SK-N-SH (cell line): ENCODE measurements around the gene CAV1. TPM values are rescaled to one million over a fixed set of nuclear protein-coding genes. Genes with fewer than 3 reads are reported as not detected.

Source experiments
- CTCF ChIA-PET: fragments of 300-600, 350-600 bp; formaldehyde crosslinking; extraction: SDS; loops from one replicate; lab custom pipeline; 2021; lab: Yijun Ruan, JAX
- POLR2A ChIA-PET: fragments of 350-600 bp; sonication (Branson Sonifier 250); formaldehyde crosslinking; extraction: SDS; loops from one replicate; lab custom pipeline; 2020; ENCODE audit warnings: antibody characterized with exemption, inconsistent platforms; lab: Yijun Ruan, JAX
- DNase-seq: peaks from one replicate; pipeline ENCODE4 v3.0.0; 2012
- H2AFZ ChIP-seq: fragments of 200-600 bp; sonication (generic); 2 replicates; pipeline ENCODE4 v1.8.1; 2016; ENCODE audit warnings: antibody characterized with exemption, mild to moderate bottlenecking, low read depth
- H3F3A ChIP-seq: fragments of 200-600 bp; sonication (generic); replicated peaks from 2 replicates; pipeline ENCODE3; 2016; ENCODE audit warnings: antibody characterized with exemption, mild to moderate bottlenecking; ENCODE audit not compliant: insufficient read depth
- H3K27ac ChIP-seq, 2 experiments: fragments of 200-500 bp in 1 of 2; fragments of 200-600 bp in 1 of 2; sonication (Bioruptor generic) in 1 of 2; sonication (generic), shearing (Covaris generic) in 1 of 2; 2 replicates each; pipeline versions ENCODE4 v1.5.1 to v1.6.1; 2014 to 2016; ENCODE audit warnings: low read depth in 2 of 2, inconsistent platforms in 1 of 2, low read length in 1 of 2, mild to moderate bottlenecking in 1 of 2, mixed read lengths in 1 of 2
- H3K27me3 ChIP-seq: fragments of 200-600 bp; sonication (generic), shearing (Covaris generic); 2 replicates; pipeline ENCODE4 v1.6.1; 2016; ENCODE audit warnings: mixed run types; ENCODE audit not compliant: insufficient read depth
- H3K36me3 ChIP-seq, 2 experiments: fragments of 200-500 bp in 1 of 2; fragments of 200-600 bp in 1 of 2; sonication (Bioruptor generic) in 1 of 2; sonication (generic) in 1 of 2; replicated peaks in 1 of 2; 2 replicates each; pipeline versions ENCODE3 to v1.5.1; 2014 to 2016; ENCODE audit warnings: low read length in 1 of 2, mild to moderate bottlenecking in 1 of 2; ENCODE audit not compliant: insufficient read depth in 2 of 2, control insufficient read depth in 1 of 2
- H3K4me1 ChIP-seq, 2 experiments: fragments of 200-500 bp in 1 of 2; fragments of 200-600 bp in 1 of 2; sonication (Bioruptor generic) in 1 of 2; sonication (generic), shearing (Covaris generic) in 1 of 2; 2 replicates each; pipeline versions ENCODE4 v1.5.1 to v1.6.1; 2014 to 2016; ENCODE audit warnings: low read depth in 1 of 2, low read length in 1 of 2, mixed run types in 1 of 2; ENCODE audit not compliant: insufficient read depth in 2 of 2, control insufficient read depth in 1 of 2
- H3K4me2 ChIP-seq: fragments of 200-600 bp; sonication (generic), shearing (Covaris generic); 2 replicates; pipeline ENCODE4 v1.6.1; 2017; ENCODE audit warnings: mixed run types
- H3K4me3 ChIP-seq, 2 experiments: fragments of 200-500 bp in 1 of 2; fragments of 200-600 bp in 1 of 2; sonication (Bioruptor generic) in 1 of 2; sonication (generic), shearing (Covaris generic) in 1 of 2; 2 replicates each; pipeline versions ENCODE4 v1.5.1 to v1.8.1; 2014 to 2016; ENCODE audit warnings: low read depth in 2 of 2, inconsistent platforms in 1 of 2, low read length in 1 of 2, mild to moderate bottlenecking in 1 of 2, mixed read lengths in 1 of 2, moderate library complexity in 1 of 2
- H3K79me2 ChIP-seq: fragments of 200-600 bp; sonication (generic); 2 replicates; pipeline ENCODE4 v1.8.1; 2017; ENCODE audit warnings: mild to moderate bottlenecking; ENCODE audit not compliant: insufficient read depth
- H3K9ac ChIP-seq: fragments of 200-600 bp; sonication (generic); 2 replicates; pipeline ENCODE4 v1.6.1; 2017; ENCODE audit warnings: mixed run types
- H3K9me2 ChIP-seq: fragments of 200-600 bp; sonication (generic); 2 replicates; pipeline ENCODE4 v1.6.1; 2017; ENCODE audit warnings: mixed run types
- H3K9me3 ChIP-seq: fragments of 200-600 bp; sonication (generic); 2 replicates; pipeline ENCODE4 v1.6.1; 2017; ENCODE audit warnings: mixed run types, mild to moderate bottlenecking, moderate library complexity
- H4K20me1 ChIP-seq: fragments of 200-600 bp; sonication (generic); 2 replicates; pipeline ENCODE4 v1.6.1; 2017; ENCODE audit warnings: mild to moderate bottlenecking, mixed run types; ENCODE audit not compliant: insufficient read depth
- EZH2phosphoT487 ChIP-seq: fragments of 200-600 bp; sonication (generic); IDR thresholded peaks from 2 replicates; pipeline ENCODE4 v1.6.1; 2017; ENCODE audit warnings: low read depth, mixed run types, mild to moderate bottlenecking, antibody characterized with exemption, moderate library complexity, borderline replicate concordance
- FOSL2 ChIP-seq: IDR thresholded peaks from 2 replicates; pipeline ENCODE4 v1.4.0; 2012; ENCODE audit warnings: low read depth, mild to moderate bottlenecking, moderate library complexity, borderline replicate concordance
- FOXJ3 ChIP-seq: sonication (generic); formaldehyde crosslinking; IDR thresholded peaks from 2 replicates; pipeline ENCODE4 v1.5.1; 2020; ENCODE audit warnings: mild to moderate bottlenecking, missing genetic modification reagents
- FOXM1 ChIP-seq: IDR thresholded peaks from 2 replicates; pipeline ENCODE4 v1.4.0; 2012; ENCODE audit warnings: low read depth, mild to moderate bottlenecking
- RAD21 ChIP-seq: IDR thresholded peaks from 2 replicates; pipeline ENCODE4 v1.6.1; 2012; ENCODE audit warnings: mild to moderate bottlenecking, low read length
- RCOR1 ChIP-seq: fragments of 150-350 bp; IDR thresholded peaks from 2 replicates; pipeline ENCODE4 v1.6.1; 2017; ENCODE audit warnings: antibody characterized with exemption, low read length
- SIN3A ChIP-seq: IDR thresholded peaks from 2 replicates; pipeline ENCODE4 v1.6.1; 2012; ENCODE audit warnings: low read depth, mild to moderate bottlenecking, low read length, moderate library complexity, borderline replicate concordance
- TAF1 ChIP-seq: IDR thresholded peaks from 2 replicates; pipeline ENCODE4 v1.6.1; 2012; ENCODE audit warnings: low read depth, mild to moderate bottlenecking, low read length, moderate library complexity, borderline replicate concordance
- TCF12 ChIP-seq: IDR thresholded peaks from 2 replicates; pipeline ENCODE4 v1.4.0; 2012
- WGBS: methylation state at CpG from one replicate; pipeline ENCODE4 v1.1.6; 2017; ENCODE audit warnings: low lambda C conversion rate; 5-methylcytosine and 5-hydroxymethylcytosine counted together
- polyA plus RNA-seq, 3 experiments: library from polyadenylated mRNA; depleted of rRNA; stranded (reverse); fragments of >200 nt; gene quantifications; 2 replicates each; pipeline ENCODE4 v1.2.3, GENCODE V29; 2012
- TF ChIP-seq, protein P1 (sequence below): fragments of 150-350 bp; IDR thresholded peaks from 2 replicates; pipeline ENCODE4 v1.6.1; 2017; ENCODE audit warnings: antibody characterized with exemption, low read length, low read depth, borderline replicate concordance
- TF ChIP-seq, protein P2 (sequence below): IDR thresholded peaks from 2 replicates; pipeline ENCODE4 v1.4.0; 2012; ENCODE audit warnings: low read depth

Gene CAV1
- polyA plus RNA-seq, 1 of the 3 experiments (the other 2 are of a cell fraction): 968 TPM

DNA sequence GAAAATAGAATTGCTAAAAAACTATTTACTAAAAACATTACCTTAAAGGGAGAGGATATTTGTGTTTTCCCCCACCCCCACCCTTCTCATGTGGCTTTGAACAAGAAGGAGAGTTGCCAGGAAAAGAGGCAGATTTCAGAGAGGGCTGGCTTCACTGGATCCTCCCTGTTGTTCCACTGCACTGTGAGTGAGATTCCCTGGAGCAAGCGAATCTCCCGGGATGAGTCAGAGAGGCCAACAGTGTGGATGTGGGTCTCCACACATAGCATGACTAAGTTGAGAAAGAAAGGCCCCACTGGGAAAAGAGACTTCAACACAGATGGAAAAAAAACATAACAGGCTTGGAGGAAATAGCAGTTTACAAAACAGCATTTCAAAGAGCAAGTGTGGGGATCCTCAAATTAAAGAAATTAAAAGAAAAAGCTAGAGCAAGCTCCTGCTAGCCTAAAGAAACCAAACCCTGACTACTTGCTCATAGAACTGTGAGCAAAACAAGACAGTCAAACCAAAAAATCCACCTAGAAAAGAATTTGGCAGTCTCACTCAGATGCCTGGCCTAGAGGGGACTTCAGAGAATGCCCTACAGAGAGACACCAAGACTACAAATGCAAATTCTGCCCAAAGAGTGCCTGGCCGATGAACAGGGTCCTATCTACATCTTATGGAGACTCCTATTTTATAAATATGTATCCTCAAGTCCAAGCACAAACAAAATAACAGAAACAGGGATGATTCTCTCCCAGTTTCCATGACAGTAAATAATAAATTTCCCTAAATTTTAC, 3.4 kb downstream of the CAV1 start (continued):
- TF ChIP-seq RAD21 (no peak), TAF1 (peak; percentile 58; the same call in 1 of the 2 replicates), FOXJ3 (CRISPR knock-in tag) (no peak), SIN3A (0 out of 2 replicates have a peak, but pooled peaks have one; percentile 51), FOXM1 (no peak)
- TF ChIP-seq, all 33 proteins: peak for 15

DNA sequence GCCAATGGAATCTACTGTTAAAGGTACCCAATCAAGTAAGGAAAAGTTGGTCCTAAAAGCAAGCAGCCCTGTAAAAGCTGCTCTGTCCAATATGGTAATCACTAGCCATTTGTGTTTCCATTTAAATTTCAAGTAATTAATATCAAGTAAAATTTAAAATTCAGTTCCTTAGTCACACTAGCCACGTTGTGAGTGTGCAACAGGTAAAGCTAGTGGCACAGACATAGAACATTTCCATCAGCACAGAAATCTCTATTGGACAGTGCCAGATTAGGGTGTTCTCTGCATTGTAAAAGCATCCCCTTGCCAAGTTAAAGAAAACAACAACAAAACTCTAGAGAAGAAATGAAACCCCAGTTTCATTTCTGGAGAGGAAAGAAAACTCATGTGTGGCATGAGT, 4.4 kb downstream of the CAV1 start:
- Histone ChIP-seq H3K9me3 (no peaks in the 10 kb centered on the region), H3K4me3 (peak overlapping the region; percentile 38 to 84; a peak in 3 of 4 replicates), H3K9me2 (no peaks in the 10 kb centered on the region), H3K27ac (peak overlapping the region in 1 of 2 experiments; percentile 99; a peak in 2 of 4 replicates), H2AFZ (no peak overlapping the region; the same call in 1 of the 2 replicates), H3K79me2 (peaks cover 94% of the 10 kb centered on the region), H3F3A (peaks cover 53% of the 10 kb centered on the region), H3K27me3 (no peaks in the 10 kb centered on the region), H4K20me1 (peaks cover 43% of the 10 kb centered on the region), H3K36me3 (peaks cover 46 to 67% of the 10 kb centered on the region in 2 experiments), H3K4me2 (peak overlapping the region; percentile 90), H3K9ac (peak overlapping the region; percentile 100), H3K4me1 (peaks cover 4 to 34% of the 10 kb centered on the region in 2 experiments; a peak in 3 of 4 replicates)
- WGBS: 13% methylated on average over 1 of the region's 1 CpG
- ChIA-PET CTCF (interaction anchor here (1.3 to 1.5 kb wide), 2 partner anchors 350 to 361 kb away, joined by 3 read pairs; no protein-coding TSS in a partner anchor), POLR2A (no interaction called here)
- no peak for DNase-seq
- TF ChIP-seq, protein P1, sequence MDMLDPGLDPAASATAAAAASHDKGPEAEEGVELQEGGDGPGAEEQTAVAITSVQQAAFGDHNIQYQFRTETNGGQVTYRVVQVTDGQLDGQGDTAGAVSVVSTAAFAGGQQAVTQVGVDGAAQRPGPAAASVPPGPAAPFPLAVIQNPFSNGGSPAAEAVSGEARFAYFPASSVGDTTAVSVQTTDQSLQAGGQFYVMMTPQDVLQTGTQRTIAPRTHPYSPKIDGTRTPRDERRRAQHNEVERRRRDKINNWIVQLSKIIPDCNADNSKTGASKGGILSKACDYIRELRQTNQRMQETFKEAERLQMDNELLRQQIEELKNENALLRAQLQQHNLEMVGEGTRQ: no peak
- TF ChIP-seq RCOR1: no peak

DNA sequence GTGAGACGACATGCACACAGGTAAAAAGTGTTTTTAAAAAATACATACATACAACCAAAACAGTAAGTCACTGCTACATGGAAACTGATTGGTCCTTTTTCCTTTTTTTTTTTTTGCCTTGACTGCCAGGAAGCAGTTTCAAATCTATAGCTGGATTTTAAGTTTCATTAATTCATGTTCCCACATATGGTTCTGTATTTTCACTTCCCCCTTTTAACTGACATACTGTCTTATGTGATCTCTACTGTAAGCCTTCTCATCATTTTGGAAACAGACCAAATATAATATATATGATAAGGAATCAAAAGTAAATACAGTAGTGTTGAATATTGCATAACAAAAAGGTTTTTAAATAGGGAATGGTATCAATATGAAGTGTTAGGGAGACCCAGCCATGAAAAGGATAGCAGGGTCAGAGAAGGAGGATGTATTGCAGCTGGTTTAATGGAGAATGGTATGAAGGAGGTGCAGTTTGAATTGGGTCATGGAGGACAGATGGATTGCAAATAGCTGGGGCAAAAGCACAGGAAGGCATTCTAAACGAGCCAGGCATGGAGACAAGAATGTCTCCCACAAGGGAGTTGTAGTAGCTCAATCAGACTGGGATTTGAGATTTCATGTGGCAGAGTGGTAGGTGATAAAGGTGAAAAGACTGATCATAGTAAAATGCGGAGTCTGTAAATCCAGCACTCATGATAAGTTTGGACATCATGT, 5.4 kb downstream of the CAV1 start:
- Histone ChIP-seq H3K9me2 (no peaks in the 10 kb centered on the region), H3K4me3 (peak overlapping the region; percentile 38 to 84; a peak in 3 of 4 replicates), H3K9me3 (no peaks in the 10 kb centered on the region), H3K9ac (peak overlapping the region; percentile 100; the same call in 1 of the 2 replicates), H3K36me3 (peaks cover 46 to 76% of the 10 kb centered on the region in 2 experiments), H3K4me2 (peak overlapping the region; percentile 90), H3K27ac (peak overlapping the region; percentile 36 to 99; a peak in 3 of 4 replicates), H3K27me3 (no peaks in the 10 kb centered on the region), H3K4me1 (peaks cover 4 to 43% of the 10 kb centered on the region in 2 experiments; a peak in 3 of 4 replicates), H2AFZ (no peak overlapping the region), H3K79me2 (peaks cover 98% of the 10 kb centered on the region), H4K20me1 (peaks cover 51% of the 10 kb centered on the region), H3F3A (peaks cover 51% of the 10 kb centered on the region)
- ChIA-PET POLR2A (no interaction called here), CTCF (interaction anchor here (0.6 to 1.3 kb wide), 2 partner anchors 314 to 362 kb away, joined by 3 read pairs; no protein-coding TSS in a partner anchor)
- no peak for DNase-seq
- TF ChIP-seq, protein P2, sequence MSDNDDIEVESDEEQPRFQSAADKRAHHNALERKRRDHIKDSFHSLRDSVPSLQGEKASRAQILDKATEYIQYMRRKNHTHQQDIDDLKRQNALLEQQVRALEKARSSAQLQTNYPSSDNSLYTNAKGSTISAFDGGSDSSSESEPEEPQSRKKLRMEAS: no peak
- TF ChIP-seq EZH2phosphoT487: no peak
- no peak for TF ChIP-seq FOSL2
- TF ChIP-seq TCF12: 0 out of 2 replicates have a peak, but pooled peaks have one; percentile 3
- no peak for TF ChIP-seq FOXJ3 (CRISPR knock-in tag)
- 32% methylated on average over 3 of the region's 3 CpGs for WGBS
